Smooth muscle cell (in vitro differentiated cells): Measurements from ENCODE around the gene CDH19. TPM values are rescaled to one million over a fixed set of nuclear protein-coding genes. Genes with fewer than 3 reads are reported as not detected.

Source experiments
- DNase-seq: peaks from one replicate; lab custom pipeline; 2025; ENCODE audit not compliant: unreplicated experiment; lab: John Stamatoyannopoulos, UW
- H2AFZ ChIP-seq: fragments of 200-600 bp; sonication (generic); 2 replicates; pipeline ENCODE4 v1.6.0; 2016; ENCODE audit warnings: antibody characterized with exemption, low read depth, mild to moderate bottlenecking
- H3F3A ChIP-seq: fragments of 200-600 bp; sonication (generic); 2 replicates; pipeline ENCODE4 v1.6.0; 2017; ENCODE audit warnings: antibody characterized with exemption, low read depth
- H3K27ac ChIP-seq: fragments of 200-600 bp; sonication (generic); 2 replicates; pipeline ENCODE4 v1.5.1; 2016; ENCODE audit warnings: low read depth, mild to moderate bottlenecking
- H3K27me3 ChIP-seq: fragments of 200-600 bp; sonication (generic); 2 replicates; pipeline ENCODE4 v1.6.1; 2016; ENCODE audit warnings: low read depth, mild to moderate bottlenecking
- H3K36me3 ChIP-seq: fragments of 200-600 bp; sonication (generic); 2 replicates; pipeline ENCODE4 v1.5.1; 2016; ENCODE audit warnings: low read depth
- H3K4me1 ChIP-seq: fragments of 200-600 bp; sonication (generic); 2 replicates; pipeline ENCODE4 v1.5.1; 2016; ENCODE audit warnings: low read depth
- H3K4me2 ChIP-seq: fragments of 200-600 bp; sonication (generic); 2 replicates; pipeline ENCODE4 v1.6.0; 2016; ENCODE audit warnings: mild to moderate bottlenecking
- H3K4me3 ChIP-seq: fragments of 200-600 bp; sonication (generic); 2 replicates; pipeline ENCODE4 v1.5.1; 2016; ENCODE audit warnings: mild to moderate bottlenecking
- H3K79me2 ChIP-seq: fragments of 200-600 bp; sonication (generic); 2 replicates; pipeline ENCODE4 v1.6.0; 2016; ENCODE audit warnings: low read depth, mild to moderate bottlenecking
- H3K9ac ChIP-seq: fragments of 200-600 bp; sonication (generic); 2 replicates; pipeline ENCODE4 v1.6.0; 2016; ENCODE audit warnings: low read depth
- H3K9me3 ChIP-seq: fragments of 200-600 bp; sonication (generic); replicated peaks from 2 replicates; pipeline ENCODE4 v1.5.1; 2016; ENCODE audit warnings: low read depth
- H4K20me1 ChIP-seq: fragments of 200-600 bp; sonication (generic); 2 replicates; pipeline ENCODE4 v1.6.0; 2016; ENCODE audit warnings: low read depth
- CTCF ChIP-seq: fragments of 200-600 bp; sonication (generic); IDR thresholded peaks from 2 replicates; pipeline ENCODE4 v1.5.1; 2017; ENCODE audit warnings: borderline replicate concordance, mild to moderate bottlenecking, antibody characterized with exemption; ENCODE audit not compliant: insufficient read depth, poor library complexity, severe bottlenecking
- WGBS: methylation state at CpG from one replicate; pipeline ENCODE4 v1.1.7; 2016; ENCODE audit warnings: low lambda C conversion rate; 5-methylcytosine and 5-hydroxymethylcytosine counted together
- polyA plus RNA-seq: library from polyadenylated mRNA; unstranded; fragments of >200 nt; fragmentation: Nextera tagmentation; extraction: Ambion mirVana; gene quantifications from 2 replicates; pipeline ENCODE4 v1.2.1, GENCODE V29; 2016
- total RNA-seq: library from RNA; depleted of rRNA; stranded (reverse); fragments of >200 nt; gene quantifications from 2 replicates; pipeline ENCODE4 v1.2.3, GENCODE V29; 2014

Gene CDH19
- total and polyA plus RNA-seq, 2 experiments from 2014 or later = not detected

DNA sequence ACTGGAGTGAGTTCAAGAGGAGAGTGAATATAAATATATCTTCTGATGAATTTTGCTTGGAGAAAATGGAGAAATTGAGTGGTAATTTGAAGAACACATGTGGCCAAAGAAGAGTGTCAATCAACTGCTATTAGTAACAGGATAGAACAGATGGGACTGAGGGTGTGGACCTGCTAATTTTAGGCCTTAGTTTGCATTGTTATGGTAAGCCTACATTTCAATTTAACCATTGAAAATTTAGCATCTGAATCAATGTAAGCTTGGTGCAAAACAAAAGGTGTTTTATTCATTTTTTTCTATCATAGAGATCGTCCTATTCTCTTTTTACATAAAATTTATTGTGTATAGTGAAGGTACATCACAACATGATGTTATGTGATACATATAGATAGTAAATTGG, 42.1 kb upstream of the CDH19 start:
- Histone ChIP-seq H3K36me3 (no peaks in the 10 kb centered on the region), H3F3A (no peaks in the 10 kb centered on the region), H3K4me1 (no peaks in the 10 kb centered on the region), H3K27ac (no peak overlapping the region), H2AFZ (no peak overlapping the region), H3K27me3 (no peaks in the 10 kb centered on the region), H3K9ac (no peak overlapping the region), H3K79me2 (no peaks in the 10 kb centered on the region), H4K20me1 (no peaks in the 10 kb centered on the region), H3K4me2 (no peak overlapping the region), H3K4me3 (no peak overlapping the region), H3K9me3 (no peaks in the 10 kb centered on the region)
- WGBS = 60% methylated on average over 1 of the region's 1 CpG
- TF ChIP-seq CTCF = no peak
- DNase-seq = no peak

GRCh38 chr18:66641056-66641455, 37.2 kb upstream of the CDH19 start:
- no peak for DNase-seq
- H3K4me3 ChIP-seq = no peak overlapping the region
- H3K9ac ChIP-seq = no peak overlapping the region
- no peaks in the 10 kb centered on the region for H4K20me1 ChIP-seq
- H3K36me3 ChIP-seq = no peaks in the 10 kb centered on the region
- H3K27ac ChIP-seq = no peak overlapping the region
- WGBS = 86% methylated on average over 4 of the region's 4 CpGs
- H3K79me2 ChIP-seq = no peaks in the 10 kb centered on the region
- H3K4me2 ChIP-seq = no peak overlapping the region
- no peaks in the 10 kb centered on the region for H3K9me3 ChIP-seq
- TF ChIP-seq CTCF = no peak
- no peaks in the 10 kb centered on the region for H3K27me3 ChIP-seq
- H2AFZ ChIP-seq = no peak overlapping the region
- no peaks in the 10 kb centered on the region for H3K4me1 ChIP-seq
- H3F3A ChIP-seq = no peaks in the 10 kb centered on the region

GRCh38 chr18:66640431-66640830, 36.5 kb upstream of the CDH19 start:
- Histone ChIP-seq H4K20me1 (no peaks in the 10 kb centered on the region), H3K4me1 (no peaks in the 10 kb centered on the region), H3K79me2 (no peaks in the 10 kb centered on the region), H3K9ac (no peak overlapping the region), H3K4me3 (no peak overlapping the region), H3K4me2 (no peak overlapping the region), H3K27ac (no peak overlapping the region), H3K27me3 (no peaks in the 10 kb centered on the region), H2AFZ (no peak overlapping the region), H3K36me3 (no peaks in the 10 kb centered on the region), H3K9me3 (no peaks in the 10 kb centered on the region), H3F3A (no peaks in the 10 kb centered on the region)
- no peak for DNase-seq
- TF ChIP-seq CTCF = no peak
- WGBS = 73% methylated on average over 4 of the region's 4 CpGs

GRCh38 chr18:66638856-66639629, 35.2 kb upstream of the CDH19 start:
- 80% methylated on average over 5 of the region's 5 CpGs for WGBS
- no peak overlapping the region for H3K4me3 ChIP-seq
- no peak for TF ChIP-seq CTCF
- no peaks in the 10 kb centered on the region for H3K4me1 ChIP-seq
- no peaks in the 10 kb centered on the region for H3K27me3 ChIP-seq
- DNase-seq = no peak
- no peak overlapping the region for H2AFZ ChIP-seq
- H3F3A ChIP-seq = no peaks in the 10 kb centered on the region
- H3K9ac ChIP-seq = no peak overlapping the region
- H3K4me2 ChIP-seq = no peak overlapping the region
- no peaks in the 10 kb centered on the region for H3K79me2 ChIP-seq
- no peaks in the 10 kb centered on the region for H3K36me3 ChIP-seq
- no peaks in the 10 kb centered on the region for H4K20me1 ChIP-seq
- no peaks in the 10 kb centered on the region for H3K9me3 ChIP-seq
- H3K27ac ChIP-seq = no peak overlapping the region
